HG02973 (cell line): ENCODE data around the gene FOXO3.

Source experiments
- ATAC-seq: cut with Tn5 transposase; IDR thresholded peaks from one replicate; pipeline ENCODE4 v1.9.1; 2021; ENCODE audit warnings: moderate library complexity; ENCODE audit not compliant: unreplicated experiment

FOXO3 gene

DNA sequence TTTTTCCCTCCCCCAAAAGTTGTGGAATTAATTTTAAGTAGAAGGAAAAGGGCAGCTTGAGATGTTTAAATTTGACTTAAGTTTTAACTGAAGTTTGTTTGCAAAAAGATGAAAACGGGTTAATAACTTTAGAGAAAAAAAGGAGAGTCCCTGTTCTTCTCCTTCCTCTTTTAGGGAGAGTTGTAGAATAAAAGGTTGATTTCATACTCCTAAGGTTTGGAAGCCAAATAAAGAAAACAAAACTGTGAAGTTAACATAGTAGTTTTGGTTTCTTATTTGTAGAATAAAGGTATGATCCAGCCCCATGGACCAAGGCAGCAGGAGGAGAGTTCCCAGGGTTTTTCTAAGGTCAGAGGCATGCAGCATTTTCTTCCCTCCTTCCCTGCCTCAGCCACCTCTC is 33.4 kb downstream of the FOXO3 start:
- no peak for ATAC-seq

GRCh38 chr6:108594640-108595039 is 33.9 kb downstream of the FOXO3 start:
- ATAC-seq, result no peak

GRCh38 chr6:108596956-108597355 is 36.2 kb downstream of the FOXO3 start:
- no peak for ATAC-seq

- no peak for ATAC-seq
Observed at GRCh38 chr6:108597572-108598304, 37.0 kb downstream of the FOXO3 start.

- ATAC-seq, result peak; percentile 79
Observed at GRCh38 chr6:108598305-108598863, 37.7 kb downstream of the FOXO3 start.

GRCh38 chr6:108604156-108604555 is 43.4 kb downstream of the FOXO3 start:
- no peak for ATAC-seq

- ATAC-seq, result no peak
Observed at GRCh38 chr6:108606250-108606690, 45.6 kb downstream of the FOXO3 start.

DNA sequence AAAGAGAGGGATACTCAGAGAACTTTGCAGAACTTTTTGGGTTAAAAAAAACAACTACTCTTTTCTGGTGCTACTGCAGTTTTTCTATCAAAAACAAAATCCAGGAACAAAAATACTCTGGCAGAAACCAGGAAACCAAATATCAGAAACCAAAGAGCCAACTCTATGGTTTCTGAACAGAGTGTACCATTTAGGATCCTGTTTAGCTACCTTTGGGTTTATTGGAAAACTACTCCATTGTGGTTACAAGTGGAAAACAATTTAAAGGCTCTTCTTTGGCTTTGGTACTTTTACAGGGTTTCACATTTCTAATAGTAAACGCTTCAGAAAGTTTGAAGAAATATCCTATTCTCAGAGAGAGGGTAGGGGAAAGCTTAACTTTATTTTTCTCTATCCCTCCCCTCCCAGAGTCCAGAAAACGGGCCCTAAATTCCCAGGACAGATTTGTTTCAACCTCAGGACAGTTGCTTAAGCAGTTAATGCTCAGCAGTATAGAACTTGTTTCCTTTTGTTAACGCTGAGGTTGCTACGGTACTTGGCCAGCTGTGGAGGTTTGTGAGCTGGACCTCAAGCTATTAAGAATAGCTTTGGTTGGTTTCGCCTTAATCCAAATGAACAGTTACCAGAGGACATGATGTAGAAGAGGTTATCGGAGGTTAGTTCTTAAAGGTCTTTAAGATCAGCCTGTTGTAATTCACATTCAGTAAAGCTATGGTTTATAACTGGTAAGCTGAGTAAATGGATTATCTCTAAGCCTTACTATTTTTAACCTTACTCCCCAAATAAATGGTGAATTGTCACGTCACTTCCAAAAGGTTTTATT is 47.9 kb downstream of the FOXO3 start:
- ATAC-seq, result no peak

- no peak for ATAC-seq
Observed at GRCh38 chr6:108609276-108609769, 48.6 kb downstream of the FOXO3 start.

DNA sequence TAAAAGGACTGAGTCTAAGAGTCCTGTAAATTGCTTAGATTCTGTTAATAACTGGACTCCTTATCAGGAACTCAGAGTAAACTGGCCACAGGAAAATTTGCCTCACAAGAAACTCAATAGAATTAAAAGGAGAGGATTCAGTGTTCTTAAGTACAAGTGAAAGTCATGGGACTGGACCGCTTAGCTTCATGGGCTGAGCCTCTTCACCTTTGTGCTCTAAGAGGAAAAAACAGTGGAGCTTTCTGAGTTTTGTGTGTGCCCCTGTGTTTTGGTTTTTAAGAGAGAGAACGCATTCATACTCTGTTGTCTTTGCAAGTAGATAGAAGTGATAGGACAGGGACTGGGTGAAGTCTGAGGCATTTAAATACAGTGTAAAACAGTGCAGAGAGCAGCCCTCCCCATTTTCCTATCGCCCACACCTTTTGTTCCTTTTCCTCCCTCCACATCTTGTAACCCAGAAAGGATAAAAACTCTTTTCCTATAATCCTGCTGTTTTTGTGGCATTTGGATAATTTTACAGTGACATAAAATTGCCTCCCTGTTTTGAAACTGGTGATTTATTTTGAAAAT is 49.6 kb downstream of the FOXO3 start:
- no peak for ATAC-seq

DNA sequence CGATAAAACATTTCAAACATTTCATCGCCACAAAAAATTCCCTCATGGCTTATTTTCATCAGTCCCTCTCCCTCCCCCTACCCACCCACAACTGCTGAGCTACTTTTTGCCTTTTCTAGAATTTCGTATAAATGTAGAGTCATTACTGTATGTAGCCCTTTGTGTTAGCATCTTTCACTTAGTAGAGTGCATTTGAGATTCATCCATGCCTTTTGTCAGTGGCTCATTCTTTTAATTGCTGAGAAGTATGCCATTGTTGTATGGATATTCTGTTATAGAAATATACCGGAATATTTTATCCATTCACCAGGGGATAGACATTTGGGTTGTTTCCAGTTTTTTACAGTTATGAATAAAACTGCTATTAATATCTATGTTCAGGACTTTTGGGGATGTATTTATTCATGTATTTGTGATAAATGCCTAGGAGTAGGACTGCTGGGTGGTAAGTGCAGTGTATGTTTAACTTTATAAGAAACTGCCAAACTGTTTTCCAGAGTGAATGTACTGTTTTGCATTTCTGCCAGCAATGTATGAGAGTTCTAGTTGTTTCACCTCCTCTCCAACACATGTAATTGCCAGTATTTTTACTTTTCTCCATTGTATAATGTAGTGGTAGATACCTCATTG is 50.4 kb downstream of the FOXO3 start:
- no peak for ATAC-seq

DNA sequence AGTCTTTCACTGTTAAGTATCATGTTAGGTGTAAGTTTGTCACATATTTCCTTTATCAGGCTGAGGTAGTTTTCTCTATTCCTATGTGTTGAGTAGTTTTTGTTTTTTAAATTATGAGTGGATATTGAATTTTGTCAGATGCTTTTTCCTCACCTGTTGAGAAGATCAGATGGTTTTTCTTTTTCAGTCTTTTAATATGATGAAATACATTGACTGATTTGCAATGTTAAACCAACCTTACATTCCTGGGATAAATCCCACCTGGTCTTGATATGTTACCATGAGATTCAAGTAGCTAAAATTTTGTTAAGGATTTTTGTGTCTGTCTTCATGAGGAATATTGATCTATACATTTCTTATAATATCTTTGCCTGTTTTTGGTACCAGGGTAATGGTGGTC is 52.1 kb downstream of the FOXO3 start:
- ATAC-seq, result no peak

DNA sequence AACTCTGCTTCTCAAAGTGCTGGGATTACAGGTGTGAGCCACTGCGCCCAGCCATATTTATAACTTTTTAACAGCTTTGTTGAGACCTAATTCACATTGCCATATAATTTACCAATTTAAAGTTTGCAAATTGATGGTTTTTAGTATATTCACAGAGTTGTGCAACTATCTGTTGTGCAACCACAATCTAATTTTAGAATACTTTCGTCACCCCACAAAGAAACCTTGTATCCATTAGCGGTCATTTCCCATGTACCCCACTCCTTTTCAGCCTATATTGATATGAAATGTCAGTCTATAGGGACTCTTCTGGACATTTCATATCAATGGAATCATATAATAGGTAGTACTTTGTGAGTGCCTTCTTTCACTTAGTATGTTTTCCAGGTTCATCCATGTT is 55.8 kb downstream of the FOXO3 start:
- no peak for ATAC-seq

- ATAC-seq, result no peak
Observed at GRCh38 chr6:108616973-108617372, 56.3 kb downstream of the FOXO3 start.

GRCh38 chr6:108618623-108619152 is 58.0 kb downstream of the FOXO3 start:
- ATAC-seq, result no peak

DNA sequence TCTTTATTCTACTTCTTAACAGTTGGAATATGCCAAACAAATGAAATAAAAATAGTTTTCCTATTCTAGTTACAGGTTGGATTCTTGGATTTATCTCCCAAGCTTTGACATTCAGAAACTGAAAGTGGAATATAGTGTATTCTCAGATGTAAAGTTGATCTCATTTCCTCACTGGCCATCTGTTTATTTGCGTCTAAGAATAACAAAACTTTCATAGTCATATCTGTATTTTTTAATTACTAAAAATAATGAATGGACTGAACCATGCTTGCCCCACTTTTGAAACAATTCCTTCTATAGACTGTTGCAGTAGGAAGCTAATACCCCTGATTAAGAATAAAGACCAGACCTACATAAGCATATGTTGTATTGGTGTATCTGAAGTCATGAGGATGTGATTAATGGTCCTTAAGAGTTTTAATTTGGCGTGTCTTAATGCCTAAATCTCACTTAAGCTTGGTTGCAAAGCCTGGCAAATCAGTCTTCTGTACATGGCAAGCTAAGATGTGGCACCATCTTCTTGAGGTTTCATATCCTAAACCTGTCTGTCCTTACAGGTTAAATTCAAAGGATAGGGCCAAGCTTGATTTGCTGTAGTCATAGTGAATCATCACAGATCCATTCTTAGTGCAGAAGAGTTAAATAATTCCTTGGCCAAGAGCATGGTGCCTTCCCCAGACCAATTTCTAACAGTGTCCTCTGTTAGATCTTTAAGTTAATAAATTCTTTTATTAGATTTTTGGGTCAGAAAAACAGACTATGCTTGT is 58.9 kb downstream of the FOXO3 start:
- no peak for ATAC-seq

GRCh38 chr6:108621117-108621516 is 60.4 kb downstream of the FOXO3 start:
- ATAC-seq, result no peak

DNA sequence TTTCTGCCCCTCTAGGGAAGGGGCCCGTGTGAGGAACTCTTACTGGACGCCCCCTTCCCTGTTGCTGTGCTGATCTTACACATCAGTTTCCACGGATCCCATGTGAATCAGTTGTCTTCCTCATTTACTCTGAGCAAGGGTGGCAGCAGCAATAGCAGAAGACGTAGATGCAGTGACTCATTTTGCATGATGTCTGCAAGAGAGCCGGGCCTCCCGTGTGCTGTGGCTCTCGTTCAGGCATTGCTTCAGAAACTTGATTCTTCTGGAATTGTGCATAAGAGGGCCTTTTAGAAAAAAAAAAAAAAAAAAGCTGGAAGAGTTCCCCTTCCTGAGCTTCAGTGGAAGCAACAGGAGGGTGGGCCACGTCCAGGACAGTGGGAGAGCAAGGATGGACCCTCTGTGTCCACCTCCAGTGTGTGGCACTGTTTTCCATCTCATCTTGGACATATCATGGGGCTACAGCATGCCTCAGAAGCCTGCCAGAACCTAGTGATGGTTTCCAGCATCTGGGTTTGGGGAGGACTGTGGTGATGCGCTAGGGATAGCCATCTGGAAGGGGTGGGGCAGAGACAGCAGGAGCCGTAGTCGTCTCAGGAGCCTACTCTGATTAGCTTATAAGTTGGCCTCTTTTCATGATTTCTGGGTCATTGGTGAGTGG is 62.1 kb downstream of the FOXO3 start:
- ATAC-seq, result no peak

DNA sequence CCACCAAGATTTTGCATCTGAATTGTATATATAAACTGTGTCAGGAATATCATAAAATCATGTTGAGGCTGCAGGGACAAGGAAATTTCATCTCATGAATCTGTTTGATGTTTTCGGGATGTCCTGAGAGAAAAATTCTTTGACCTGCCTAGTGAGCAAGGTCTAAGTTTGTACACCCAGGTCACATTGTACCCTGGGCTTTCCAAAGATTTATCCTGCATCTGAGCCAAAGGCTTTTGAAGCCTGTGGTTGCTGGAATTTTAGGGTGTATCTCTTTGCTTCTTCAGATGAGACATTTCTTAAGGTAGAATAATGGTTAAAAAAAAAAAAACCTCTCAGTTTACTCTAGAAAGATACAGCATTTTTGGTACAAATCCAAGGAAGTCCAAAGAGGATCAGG is 63.3 kb downstream of the FOXO3 start:
- ATAC-seq, result no peak
